ENCODE measurements around the gene KRT33B.

- no peak for TF ChIP-seq CTCF (IDR thresholded peaks at IDR 0.05)
- no peak for TF ChIP-seq POLR2A (IDR thresholded peaks at IDR 0.05)
Measured at GRCh38 chr17:41339571-41340172, 29.9 kb downstream of the KRT33B start.

Data from lower leg skin (tissue), 3 donors.